ENCODE measurements around the gene FAF2.

Gene FAF2

DNA sequence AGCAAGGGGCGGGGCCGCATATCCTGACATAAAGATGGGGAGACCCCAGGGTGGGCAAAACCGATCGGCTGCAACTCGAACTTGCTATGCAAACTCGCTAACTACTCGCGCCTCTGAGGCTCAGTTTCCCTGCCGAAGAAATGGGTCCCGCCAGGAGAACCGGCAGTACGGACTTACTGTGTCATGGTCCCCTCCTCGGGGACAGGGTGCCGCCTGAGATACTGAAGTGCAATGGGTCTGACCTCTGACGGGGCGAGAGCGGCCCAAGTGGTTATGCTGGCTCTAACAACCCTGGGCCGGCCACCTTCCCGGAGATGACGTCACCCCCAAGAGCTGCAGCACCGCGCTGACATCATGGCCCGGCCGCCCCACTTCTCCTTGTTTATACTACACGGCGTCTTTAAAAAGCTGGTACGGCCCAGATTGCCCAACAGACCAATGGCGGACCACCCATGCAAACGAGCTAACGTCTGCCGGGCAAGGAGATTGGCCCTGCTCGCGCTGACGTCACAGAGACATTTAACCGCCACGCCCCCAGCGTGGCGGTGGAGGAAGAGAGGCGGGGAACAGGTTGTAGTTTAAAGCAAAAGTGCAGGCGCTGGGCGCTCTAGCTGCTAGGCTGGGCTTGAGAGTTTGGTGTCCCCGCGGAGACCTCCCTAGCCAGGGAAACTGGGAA, 89.5 kb downstream of the FAF2 start:
- peak overlapping the region; percentile 98 for H3K27ac ChIP-seq
- no peaks in the 10 kb centered on the region for H3K27me3 ChIP-seq (ENCODE audit: control insufficient read depth, insufficient read depth, low read length)
- H3K36me3 ChIP-seq (ENCODE audit: control insufficient read depth, insufficient read depth, low read length), result no peaks in the 10 kb centered on the region
- no peaks in the 10 kb centered on the region for H3K9me3 ChIP-seq (ENCODE audit: control insufficient read depth, low read length)
- peak overlapping the region; percentile 99 for H3K4me2 ChIP-seq (ENCODE audit: low read length)
- TF ChIP-seq, protein P1, sequence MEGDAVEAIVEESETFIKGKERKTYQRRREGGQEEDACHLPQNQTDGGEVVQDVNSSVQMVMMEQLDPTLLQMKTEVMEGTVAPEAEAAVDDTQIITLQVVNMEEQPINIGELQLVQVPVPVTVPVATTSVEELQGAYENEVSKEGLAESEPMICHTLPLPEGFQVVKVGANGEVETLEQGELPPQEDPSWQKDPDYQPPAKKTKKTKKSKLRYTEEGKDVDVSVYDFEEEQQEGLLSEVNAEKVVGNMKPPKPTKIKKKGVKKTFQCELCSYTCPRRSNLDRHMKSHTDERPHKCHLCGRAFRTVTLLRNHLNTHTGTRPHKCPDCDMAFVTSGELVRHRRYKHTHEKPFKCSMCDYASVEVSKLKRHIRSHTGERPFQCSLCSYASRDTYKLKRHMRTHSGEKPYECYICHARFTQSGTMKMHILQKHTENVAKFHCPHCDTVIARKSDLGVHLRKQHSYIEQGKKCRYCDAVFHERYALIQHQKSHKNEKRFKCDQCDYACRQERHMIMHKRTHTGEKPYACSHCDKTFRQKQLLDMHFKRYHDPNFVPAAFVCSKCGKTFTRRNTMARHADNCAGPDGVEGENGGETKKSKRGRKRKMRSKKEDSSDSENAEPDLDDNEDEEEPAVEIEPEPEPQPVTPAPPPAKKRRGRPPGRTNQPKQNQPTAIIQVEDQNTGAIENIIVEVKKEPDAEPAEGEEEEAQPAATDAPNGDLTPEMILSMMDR (IDR thresholded peaks at IDR 0.05), result no peak
- peak overlapping the region; percentile 92 for H2AFZ ChIP-seq
- H3K4me3 ChIP-seq (ENCODE audit: low read depth, low read length), result peak overlapping the region; percentile 100
- H3K9ac ChIP-seq, result peak overlapping the region; percentile 85
- peaks cover 38% of the 10 kb centered on the region for H3K4me1 ChIP-seq
- peaks cover 14% of the 10 kb centered on the region for H3K79me2 ChIP-seq

DNA sequence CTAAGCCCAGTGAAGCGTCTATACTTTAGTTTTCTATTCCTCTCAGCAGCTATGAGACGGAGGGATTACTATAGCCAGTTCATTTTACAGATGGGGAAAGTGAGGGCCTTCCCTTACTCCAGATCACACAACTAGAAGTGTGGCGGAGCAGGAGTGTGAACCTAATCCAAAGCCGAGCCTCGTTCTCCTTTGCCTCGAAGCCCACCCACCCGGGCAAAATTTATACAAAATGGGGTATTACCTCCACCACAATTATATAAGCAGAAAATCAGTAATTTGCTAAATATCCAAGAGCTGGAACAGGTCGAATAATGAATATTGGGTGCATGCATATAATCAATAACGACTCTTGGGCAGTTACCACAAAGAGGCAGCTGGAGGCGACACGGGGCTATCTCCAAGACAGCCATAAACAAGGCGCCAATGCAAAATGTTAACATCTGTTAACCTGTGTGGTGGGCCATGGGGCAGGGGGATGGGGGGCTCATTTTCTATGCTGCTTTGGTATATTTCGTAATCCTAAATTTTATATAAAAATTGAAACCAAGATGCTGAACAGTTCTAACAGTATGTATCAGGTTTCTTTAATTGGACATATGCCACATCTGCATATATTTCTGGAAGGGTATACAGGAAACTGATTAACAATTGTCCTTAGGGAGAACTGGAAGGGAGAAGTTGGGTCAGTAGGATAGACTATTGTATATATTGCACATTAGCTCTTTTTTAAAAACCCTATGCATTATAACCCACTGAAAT, 90.2 kb downstream of the FAF2 start:
- Histone ChIP-seq H3K4me3 (ENCODE audit: low read depth, low read length) (peak overlapping the region; percentile 100), H3K27ac (peak overlapping the region; percentile 98), H3K79me2 (peaks cover 9% of the 10 kb centered on the region), H3K36me3 (ENCODE audit: control insufficient read depth, insufficient read depth, low read length) (no peaks in the 10 kb centered on the region), H3K4me1 (peaks cover 38% of the 10 kb centered on the region), H2AFZ (peak overlapping the region; percentile 92), H3K4me2 (ENCODE audit: low read length) (peak overlapping the region; percentile 68), H3K9ac (no peak overlapping the region), H3K27me3 (ENCODE audit: control insufficient read depth, insufficient read depth, low read length) (no peaks in the 10 kb centered on the region), H3K9me3 (ENCODE audit: control insufficient read depth, low read length) (no peaks in the 10 kb centered on the region)
- TF ChIP-seq, protein P1 (IDR thresholded peaks at IDR 0.05), result no peak

DNA sequence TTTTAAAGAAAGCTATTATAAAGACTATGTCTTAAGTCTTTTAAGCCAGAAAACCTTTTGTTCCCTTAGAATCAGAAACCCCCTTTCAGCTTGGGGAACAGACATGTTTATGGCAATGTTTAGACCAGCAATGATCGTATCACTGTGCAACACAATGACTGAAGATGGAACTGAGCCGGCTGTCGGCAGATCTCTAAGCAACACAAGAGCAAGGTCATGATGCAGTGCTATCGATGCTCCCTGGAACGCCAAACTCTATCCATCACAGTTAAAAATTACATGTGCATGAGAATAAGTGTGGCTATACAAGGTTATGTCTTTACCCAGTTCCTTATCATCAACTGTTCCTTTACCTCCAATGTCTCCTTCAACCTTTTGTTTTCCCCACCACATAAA, 90.8 kb downstream of the FAF2 start:
- Histone ChIP-seq H3K27ac (peak overlapping the region; percentile 98), H3K9ac (no peak overlapping the region), H2AFZ (no peak overlapping the region), H3K27me3 (ENCODE audit: control insufficient read depth, insufficient read depth, low read length) (no peaks in the 10 kb centered on the region), H3K9me3 (ENCODE audit: control insufficient read depth, low read length) (no peaks in the 10 kb centered on the region), H3K4me1 (peaks cover 32% of the 10 kb centered on the region), H3K36me3 (ENCODE audit: control insufficient read depth, insufficient read depth, low read length) (no peaks in the 10 kb centered on the region), H3K4me3 (ENCODE audit: low read depth, low read length) (no peak overlapping the region), H3K79me2 (peaks cover 7% of the 10 kb centered on the region), H3K4me2 (ENCODE audit: low read length) (no peak overlapping the region)
- TF ChIP-seq, protein P1 (IDR thresholded peaks at IDR 0.05), result no peak

DNA sequence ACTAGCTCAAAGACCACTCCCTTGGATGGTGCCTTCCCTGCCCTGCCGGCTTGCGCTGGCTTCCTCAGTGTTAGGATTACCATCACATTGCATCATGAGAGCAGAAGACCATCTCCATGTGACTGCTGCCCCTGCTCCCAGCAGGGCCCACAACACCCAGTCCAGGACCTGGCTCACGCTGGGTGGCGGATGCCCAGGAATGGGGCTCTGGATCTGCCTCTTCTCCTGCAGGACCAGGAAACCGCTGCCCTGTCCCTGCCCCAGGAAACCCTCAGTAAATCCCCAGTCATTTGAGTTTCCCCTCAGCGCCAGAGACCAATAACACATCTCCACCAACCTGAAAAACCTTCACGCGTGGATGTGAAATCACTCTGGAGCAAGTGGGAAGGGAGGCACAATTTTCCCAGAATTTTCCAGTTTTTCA, 92.3 kb downstream of the FAF2 start:
- Histone ChIP-seq H3K4me3 (ENCODE audit: low read depth, low read length) (no peak overlapping the region), H3K27me3 (ENCODE audit: control insufficient read depth, insufficient read depth, low read length) (no peaks in the 10 kb centered on the region), H3K4me2 (ENCODE audit: low read length) (no peak overlapping the region), H2AFZ (no peak overlapping the region), H3K9me3 (ENCODE audit: control insufficient read depth, low read length) (no peaks in the 10 kb centered on the region), H3K4me1 (peaks cover 20% of the 10 kb centered on the region), H3K27ac (no peak overlapping the region), H3K36me3 (ENCODE audit: control insufficient read depth, insufficient read depth, low read length) (no peaks in the 10 kb centered on the region), H3K9ac (no peak overlapping the region), H3K79me2 (peaks cover 3% of the 10 kb centered on the region)
- TF ChIP-seq, protein P1 (IDR thresholded peaks at IDR 0.05), result no peak

All from parathyroid adenoma (tissue), 2 donors.